Measurements from ENCODE around the gene NTSR1.

NTSR1 gene

DNA sequence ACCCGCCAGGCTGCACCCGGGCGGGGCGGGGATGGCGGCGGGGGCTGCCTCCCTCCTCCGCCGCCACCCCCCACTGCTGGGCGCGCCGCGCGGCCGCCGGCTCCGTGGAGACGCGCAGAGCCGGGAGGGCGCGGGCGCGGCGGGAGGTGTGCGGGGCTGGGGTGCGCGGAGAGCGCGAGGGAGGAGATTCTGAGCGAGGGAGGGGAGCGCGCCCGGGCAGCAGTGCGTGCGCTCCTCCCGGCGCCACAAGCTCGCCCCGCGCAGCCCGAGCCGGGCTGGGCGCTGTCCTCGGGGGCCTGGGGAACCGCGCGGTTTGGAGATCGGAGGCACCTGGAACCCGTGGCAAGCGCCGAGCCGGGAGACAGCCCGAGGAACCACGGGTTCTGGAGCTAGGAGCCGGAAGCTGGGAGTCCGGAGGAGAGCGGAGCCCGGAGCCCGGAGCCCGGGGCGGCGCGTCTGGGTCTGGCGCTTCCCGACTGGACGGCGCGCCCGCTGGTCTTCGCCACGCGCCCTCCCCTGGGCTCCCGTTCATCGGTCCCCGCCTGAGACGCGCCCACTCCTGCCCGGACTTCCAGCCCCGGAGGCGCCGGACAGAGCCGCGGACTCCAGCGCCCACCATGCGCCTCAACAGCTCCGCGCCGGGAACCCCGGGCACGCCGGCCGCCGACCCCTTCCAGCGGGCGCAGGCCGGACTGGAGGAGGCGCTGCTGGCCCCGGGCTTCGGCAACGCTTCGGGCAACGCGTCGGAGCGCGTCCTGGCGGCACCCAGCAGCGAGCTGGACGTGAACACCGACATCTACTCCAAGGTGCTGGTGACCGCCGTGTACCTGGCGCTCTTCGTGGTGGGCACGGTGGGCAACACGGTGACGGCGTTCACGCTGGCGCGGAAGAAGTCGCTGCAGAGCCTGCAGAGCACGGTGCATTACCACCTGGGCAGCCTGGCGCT is at the start of gene NTSR1:
Gene NTSR1, plus strand, starts transcription at position 246 of the 946 bp plus-strand sequence. Its CDS starts 372 bp downstream, at position 618.
- no peak for DNase-seq (ENCODE audit: low read depth in 3 of 3)

DNA sequence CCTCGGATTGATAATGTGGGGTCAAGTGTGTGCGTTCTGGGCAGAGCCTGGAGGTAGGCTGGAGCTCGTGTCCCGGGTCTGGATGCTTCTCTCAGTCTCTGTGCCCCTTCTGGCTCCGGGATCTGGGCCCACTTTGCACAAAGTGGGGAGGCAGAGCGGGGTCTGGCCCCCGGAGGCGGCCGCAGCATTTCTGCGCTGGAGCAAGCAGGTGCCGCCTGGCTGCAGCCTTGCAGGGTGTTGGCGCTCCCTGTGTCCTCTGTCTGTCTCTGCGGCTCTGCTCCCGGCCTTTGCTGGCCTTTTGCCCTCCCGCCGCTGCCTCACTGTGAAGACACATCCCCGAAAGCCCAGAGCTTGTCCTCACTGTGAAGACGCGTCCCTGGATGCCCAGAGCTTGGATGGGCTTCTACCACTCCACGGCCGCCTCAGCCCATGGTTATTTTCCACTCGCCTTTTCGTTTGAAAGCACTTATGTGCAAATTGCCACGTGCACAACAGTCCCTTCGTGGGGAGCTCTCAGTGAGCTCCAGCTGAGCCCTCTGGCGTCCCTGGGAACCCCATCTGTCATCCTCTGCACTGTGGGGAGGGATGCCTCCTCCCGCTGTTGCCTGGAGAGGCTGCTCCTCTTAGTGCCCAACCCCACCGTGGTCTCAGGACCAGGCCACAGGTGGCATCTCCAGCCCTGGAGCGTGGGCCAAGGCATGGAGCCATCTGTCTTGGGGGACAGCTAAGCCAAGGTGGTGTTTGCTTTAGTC is 49.0 kb upstream of the NTSR1 start:
- no peak for DNase-seq (ENCODE audit: low read depth in 3 of 3)

DNA sequence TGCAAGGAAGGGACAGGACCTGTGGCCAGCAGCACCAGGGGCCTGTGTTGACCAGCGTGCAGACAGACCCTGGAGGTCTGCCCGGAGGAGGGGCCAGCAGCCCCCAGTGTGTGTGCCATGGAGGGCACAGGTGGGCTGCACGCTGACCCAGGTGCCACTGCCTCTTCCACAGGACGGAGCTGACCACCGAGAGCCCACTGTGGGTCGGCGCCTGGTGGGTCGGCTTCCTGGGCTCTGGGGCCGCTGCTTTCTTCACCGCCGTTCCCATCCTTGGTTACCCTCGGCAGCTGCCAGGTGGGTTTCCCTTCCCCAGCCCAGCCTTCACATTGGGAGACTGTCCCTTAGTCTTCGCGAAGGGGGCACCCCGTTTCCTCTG is 48.4 kb upstream of the NTSR1 start:
- DNase-seq (ENCODE audit: low read depth in 3 of 3): no peak

DNA sequence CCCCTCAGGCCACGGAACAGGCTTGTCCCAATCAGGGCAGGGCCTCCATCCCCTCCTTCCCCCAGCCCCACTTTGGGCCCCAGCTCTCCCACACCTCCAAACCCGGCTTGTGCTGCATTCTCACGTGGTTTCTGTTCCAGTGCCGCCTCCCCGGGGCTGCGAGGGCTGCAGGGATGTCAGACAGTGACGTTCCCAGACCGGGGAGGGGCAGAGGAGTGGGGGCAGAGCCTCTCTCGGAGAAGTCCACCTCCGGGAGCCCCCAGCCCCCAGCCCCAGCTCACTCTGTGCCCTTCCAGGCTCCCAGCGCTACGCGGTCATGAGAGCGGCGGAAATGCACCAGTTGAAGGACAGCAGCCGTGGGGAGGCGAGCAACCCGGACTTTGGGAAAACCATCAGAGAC is 47.9 kb upstream of the NTSR1 start:
- DNase-seq (ENCODE audit: low read depth in 3 of 3): no peak

DNA sequence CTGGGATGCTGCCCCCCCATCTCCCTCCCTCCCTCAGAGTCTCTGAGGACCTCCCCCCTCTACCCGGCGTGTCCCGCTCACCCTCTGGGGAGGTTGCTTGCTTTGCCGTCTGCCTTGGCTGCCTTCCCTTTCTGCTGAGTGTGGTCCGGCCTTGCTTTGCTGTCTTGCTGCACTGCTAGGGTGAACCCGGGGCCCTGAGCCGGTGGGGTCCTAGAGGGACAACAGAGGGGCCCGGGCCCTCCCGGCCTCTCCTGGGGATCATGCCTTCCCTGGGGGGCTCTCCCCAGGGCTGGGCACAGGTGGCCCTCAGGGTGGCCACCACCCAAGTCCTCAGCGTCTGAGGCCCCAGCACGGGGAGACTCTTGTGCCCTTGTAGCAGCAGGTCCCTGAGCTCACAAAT is 47.0 kb upstream of the NTSR1 start:
- no peak for DNase-seq (ENCODE audit: low read depth in 3 of 3)

DNA sequence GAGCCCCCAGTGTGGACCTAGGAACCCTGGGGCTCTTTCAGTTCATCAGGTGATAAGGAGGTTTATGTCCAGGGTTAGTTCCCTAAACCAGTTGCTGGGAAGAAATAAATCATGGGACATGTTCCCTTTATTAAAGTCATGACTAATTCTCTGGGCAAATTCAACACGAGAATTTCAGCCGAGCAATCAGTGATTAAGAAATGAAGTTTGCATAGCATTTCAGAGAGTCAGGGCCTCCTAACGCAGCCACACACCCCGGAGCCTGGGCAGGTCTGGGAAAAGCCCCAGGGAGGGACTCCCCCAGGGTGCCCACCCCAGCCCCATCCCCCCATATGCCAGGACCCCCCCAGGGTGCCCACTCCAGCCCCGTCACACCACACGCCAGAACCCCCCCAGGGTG is 46.2 kb upstream of the NTSR1 start:
- no peak for DNase-seq (ENCODE audit: low read depth in 3 of 3)

DNA sequence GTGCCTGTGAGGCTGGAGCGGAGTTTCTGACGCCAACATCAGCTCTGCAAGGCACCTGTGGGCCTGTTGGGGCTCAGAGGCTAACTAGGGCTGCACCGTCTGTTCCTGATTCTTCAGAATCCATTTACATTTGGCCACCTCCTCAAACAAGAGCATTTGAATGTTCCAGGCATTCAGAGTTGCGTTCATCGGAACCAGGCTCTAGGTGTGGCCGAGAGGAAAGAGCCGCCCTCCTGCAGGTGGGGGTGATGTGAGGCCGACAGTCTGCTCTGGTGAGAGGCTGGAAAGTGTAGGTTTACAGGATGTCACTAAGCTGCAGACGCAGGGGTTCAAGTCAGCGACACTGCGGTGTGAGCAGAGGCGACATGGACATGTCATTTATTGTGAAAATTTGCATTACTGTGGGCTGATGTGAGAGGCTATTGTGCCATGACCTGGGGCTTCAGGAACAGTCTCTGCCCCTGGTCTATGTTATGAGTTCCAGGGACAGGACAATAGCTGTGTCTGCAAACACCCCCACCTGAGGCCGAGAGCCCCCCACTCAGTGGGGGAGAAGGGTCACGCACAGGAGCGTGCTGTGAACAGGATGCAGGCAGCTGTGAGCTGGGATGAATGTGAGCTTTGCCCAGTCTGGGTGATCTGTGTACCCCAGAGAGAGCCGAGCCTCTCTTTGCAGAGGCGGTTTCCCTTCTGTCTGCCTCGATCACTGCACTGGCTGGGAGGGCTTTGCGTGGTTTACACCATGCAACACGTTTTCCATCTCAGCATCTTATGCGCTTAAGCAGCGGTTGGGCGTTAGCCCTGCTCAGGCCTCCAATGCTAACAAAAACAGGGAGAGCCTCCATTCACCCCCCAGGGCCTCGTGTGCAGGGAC is 45.3 kb upstream of the NTSR1 start:
- DNase-seq (ENCODE audit: low read depth in 3 of 3): no peak

DNA sequence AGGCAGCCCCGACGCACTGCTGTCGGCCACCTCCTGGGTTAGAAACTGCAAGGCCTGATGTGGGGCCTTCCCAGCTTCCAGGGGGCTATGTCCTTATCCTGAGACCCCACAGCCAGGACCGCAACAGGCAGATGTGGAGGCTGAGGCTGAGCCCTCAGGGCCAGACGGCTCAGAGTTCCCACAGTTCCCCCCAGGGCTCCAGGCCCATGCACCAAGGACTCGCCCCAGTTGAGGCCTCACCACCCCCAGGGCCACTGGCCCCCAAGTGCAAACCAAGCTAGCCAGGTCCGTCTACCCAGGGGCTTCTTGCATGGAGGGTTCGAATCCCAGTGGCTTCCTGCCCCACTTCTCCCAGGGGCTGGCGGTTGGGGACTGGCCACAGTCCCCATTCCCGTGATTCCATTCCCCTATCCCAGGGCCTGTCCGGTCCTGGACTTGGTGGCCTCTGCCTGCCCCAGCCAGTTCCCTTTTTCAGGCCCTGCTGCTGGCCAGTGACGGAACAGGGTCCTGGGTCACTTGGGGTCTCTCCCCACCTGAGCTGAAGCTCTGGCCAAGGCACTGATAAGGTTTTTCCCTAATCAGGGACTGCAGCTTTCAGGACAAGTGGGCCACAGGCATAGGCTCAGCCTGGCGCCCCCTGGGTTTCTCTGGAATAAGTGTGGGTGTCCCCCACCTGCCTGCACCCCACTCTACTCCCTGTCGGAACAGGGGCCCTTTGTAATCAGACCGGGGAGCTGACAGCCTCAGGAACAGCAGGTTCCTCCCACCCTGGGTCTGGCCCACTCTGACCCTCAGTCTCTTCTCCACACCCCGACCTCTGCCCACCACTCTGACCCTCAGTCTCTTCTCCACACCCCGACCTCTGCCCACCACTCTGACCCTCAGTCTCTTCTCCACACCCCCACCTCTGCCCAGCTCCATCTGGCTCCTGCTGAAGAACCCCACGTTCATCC is 44.3 kb upstream of the NTSR1 start:
- no peak for DNase-seq (ENCODE audit: low read depth in 3 of 3)

DNA sequence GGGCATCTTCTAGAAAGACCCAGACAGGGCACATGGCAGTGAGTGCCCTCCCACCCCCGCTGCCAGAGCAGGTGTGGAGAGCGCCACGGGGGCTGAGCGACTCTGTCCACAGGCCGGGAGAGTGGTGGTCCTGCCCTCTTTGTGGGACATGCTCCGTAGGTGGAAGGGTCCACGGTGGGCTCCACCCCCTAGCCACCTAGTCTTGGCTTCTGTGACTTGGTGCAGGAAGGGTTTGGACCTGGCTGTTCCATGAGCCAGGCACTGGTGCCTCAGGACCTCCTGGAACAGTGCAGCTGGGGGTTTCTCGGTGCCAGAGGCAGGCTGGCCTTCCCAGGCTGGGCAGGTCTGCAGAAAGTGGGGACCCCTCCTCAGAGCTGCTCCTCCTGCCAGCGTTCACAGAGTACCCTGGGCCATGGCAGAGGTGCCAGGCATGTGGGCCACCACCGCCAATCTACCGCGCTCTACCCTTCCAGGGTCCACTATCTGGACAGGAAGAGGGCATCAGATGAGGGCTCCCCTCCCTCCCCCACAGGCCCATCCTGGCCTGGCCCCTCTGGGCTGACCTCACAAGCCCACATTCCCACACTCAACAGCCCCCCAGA is 43.4 kb upstream of the NTSR1 start:
- no peak for DNase-seq (ENCODE audit: low read depth in 3 of 3)

DNA sequence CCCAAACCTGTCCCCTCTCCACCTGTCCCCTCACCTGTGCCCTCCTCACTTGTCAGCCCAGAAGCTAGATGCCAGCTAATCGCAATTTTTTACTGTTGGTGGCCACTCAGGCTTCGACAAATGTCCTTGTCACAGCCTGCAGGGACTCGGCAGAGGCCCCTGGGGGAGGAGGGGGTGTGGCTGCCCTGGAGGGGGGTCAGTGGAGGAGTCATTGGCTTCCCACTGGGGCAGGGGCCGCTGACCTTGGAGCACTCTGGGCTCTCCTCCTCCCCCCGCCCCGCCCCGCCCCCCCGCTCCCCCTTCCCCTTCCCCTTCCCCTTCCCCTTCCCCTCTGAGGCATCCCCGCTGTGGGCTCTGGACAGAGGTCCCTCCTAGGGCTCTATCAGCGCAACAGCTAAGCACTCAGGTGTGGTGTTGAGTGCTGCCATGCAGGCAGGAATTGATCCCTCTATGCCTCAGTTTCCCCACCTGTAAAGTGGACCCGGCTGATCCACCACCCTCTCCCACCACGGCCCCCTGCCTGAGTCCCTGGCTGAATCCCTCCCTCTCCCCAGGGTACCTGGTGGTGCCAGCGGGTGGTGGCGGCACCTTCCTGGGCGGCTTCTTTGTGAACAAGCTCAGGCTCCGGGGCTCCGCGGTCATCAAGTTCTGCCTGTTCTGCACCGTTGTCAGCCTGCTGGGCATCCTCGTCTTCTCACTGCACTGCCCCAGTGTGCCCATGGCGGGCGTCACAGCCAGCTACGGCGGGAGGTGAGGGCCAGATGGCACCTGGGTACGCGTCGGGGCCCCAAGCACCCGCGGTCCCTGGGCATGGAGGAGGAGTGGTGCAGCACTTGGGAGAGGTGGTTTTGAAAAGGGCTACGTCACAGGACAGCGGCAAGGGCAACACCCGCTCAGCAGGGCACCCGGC is 42.6 kb upstream of the NTSR1 start:
- no peak for DNase-seq (ENCODE audit: low read depth in 3 of 3)

DNA sequence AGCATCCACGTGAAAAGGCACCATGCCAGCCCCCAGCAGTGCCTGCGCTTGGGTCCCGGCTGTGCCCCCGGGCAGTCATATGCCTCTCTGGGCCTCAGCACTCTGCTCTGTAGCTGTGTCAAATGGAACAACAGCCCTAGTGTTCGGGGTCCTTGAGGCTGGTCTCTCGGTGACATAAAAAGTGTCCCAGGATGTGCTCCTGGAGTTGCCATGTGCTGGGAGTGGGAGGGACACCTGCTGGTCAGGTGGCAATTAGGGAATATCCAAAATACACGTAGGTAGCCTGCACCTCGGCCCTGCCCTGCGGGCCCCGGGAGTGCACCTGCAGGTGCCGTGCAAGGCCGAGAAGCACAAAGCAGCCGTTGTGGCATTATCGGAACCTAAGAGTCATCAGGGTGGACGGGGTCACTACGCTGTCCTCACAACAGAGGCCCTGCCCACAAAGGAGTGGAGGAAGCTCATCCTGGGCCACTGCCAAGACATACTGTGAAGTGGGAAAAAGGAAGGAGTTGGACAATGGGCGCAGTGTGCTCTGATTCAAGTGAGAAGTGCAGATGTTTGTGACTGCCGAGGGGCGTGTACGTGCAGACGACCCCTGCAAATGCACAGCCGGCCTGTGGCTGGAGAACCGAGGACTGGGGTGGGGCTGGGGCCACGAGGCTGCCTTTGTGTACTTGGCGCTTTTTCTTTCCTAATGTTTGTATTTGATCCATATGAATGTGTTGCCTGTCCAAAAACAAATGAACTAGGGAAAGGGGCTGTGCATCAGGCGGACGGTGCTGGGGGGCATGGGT is 41.7 kb upstream of the NTSR1 start:
- no peak for DNase-seq (ENCODE audit: low read depth in 3 of 3)

DNA sequence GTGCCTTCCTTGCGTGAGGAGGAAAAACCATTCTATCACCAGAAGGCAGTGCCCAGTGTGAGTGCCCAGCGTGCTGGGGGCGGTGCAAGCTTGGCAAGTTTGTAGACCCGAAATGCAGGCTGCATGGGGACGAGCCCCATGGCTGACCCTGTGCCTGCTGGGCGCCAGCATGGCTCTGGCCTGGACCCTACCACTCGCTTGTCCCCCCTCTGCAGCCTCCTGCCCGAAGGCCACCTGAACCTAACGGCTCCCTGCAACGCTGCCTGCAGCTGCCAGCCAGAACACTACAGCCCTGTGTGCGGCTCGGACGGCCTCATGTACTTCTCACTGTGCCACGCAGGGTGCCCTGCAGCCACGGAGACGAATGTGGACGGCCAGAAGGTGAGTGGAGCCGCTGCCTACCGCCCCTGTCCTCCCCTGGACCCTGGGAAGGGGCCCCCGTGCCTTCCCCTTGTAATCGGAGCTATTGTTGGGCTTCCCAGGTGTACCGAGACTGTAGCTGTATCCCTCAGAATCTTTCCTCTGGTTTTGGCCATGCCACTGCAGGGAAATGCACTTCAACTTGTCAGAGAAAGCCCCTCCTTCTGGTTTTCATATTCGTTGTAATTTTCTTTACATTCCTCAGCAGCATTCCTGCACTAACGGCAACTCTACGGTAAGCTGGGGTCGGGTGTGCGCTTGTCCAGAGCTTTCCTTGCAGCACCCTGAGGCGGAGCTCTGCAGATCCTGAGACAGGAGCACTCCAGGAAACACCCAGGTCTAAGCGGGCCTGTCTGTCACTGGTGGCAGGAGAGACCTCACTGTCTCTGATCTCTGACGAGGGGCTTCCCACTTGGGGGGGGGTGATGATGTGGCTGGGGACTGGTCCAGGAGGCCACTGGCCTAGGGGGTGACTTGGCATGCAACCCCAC is 40.9 kb upstream of the NTSR1 start:
- DNase-seq (ENCODE audit: low read depth in 3 of 3): no peak

DNA sequence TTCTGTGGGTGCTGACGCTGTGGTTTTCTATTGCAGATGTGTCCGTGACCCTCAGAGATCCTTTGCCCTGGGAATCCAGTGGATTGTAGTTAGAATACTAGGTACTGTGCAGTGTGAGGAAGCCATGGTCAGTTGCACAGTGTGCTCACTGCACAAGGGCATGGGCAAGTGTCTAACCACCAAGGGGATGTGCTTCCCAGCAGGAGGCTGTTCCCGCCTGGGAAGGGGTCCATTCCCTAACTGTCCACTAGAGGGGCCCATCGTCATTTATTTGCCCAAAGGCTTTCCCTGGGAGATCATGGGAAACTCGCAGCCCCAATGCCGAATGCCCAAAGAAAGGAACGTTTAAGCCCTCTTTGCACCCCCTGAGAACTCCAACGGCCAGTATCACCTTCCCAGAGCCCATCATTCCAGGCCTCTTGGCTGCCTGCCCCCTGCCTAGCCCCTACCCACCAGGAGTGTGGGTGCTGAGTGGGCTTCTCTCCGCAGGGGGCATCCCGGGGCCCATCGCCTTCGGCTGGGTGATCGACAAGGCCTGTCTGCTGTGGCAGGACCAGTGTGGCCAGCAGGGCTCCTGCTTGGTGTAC is 40.1 kb upstream of the NTSR1 start:
- peak in 2 of 3 experiments; percentile 7 to 18 for DNase-seq (ENCODE audit: low read depth in 3 of 3)

DNA sequence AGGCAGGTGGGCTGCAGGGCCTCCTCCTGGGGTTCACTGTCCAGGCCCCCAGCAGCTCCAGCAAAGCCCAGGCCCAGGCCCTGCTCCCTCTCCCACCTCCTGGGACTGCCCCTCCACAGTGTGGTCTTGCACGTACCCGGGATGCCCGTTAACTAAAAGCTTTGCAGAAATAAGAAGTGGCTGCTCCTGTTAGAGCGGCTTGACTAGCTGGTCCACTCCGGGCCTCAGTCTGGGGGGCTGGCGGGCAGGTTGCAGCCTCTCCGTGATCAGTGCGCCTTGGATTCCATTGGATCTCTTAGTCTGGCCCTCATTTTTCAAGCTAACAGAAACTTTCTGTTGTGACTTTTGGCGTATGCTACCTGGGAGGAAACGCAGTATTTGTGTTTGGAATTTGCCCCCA is 39.4 kb upstream of the NTSR1 start:
- DNase-seq (ENCODE audit: low read depth in 3 of 3): no peak

DNA sequence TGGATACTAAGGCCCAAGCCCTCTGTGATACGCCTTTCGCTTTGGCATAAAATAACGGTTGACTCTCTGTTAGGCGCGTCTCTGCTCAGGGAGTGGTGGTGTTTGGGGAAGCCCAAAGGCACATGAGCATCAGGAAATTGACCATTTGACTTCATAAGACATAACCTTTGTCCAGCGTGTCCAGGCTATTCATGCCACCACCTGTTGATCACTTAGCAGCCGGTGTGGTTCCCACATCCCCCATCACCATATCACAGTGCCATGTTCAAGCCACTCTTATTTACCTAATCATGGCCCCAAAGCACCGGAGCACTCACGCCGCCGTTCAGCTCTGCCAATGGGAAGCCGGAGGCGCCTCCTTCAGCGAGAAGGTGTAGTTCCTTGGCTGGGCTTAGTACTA is 38.5 kb upstream of the NTSR1 start:
- no peak for DNase-seq (ENCODE audit: low read depth in 3 of 3)

DNA sequence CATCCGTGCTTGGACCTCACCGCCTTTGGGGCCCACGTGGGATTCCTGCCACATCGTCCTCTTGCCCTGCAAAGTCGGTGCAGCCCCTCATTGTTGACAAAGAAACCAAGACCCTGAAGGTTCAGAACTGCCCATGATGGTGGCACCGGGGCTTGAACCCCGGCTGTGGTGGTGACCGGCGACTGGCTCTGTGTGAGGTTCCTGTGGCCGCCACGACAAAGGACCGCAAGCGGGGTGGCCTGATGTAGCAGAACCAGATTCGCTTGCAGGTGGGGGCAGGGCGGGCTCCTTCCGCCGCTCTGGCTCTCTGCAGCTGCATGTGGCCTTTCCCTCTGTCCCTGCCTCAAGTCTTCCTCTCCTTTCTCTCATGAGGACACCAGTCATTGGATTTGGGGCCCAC is 37.6 kb upstream of the NTSR1 start:
- no peak for DNase-seq (ENCODE audit: low read depth in 3 of 3)

DNA sequence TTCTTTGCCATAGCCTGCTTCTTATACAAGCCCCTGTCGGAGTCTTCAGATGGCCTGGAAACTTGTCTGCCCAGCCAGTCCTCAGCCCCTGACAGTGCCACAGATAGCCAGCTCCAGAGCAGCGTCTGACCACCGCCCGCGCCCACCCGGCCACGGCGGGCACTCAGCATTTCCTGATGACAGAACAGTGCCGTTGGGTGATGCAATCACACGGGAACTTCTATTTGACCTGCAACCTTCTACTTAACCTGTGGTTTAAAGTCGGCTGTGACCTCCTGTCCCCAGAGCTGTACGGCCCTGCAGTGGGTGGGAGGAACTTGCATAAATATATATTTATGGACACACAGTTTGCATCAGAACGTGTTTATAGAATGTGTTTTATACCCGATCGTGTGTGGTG is 36.9 kb upstream of the NTSR1 start:
- no peak for DNase-seq (ENCODE audit: low read depth in 3 of 3)

All from stimulated activated CD4-positive, alpha-beta T cell treated with anti-CD3 and anti-CD28 coated beads, TNF-alpha, amount 100 ng/mL, for 24 hours (primary cell).